Raji (cell line): ENCODE results near the gene TPST1.

Source experiments
- POLR2A ChIP-seq: IDR thresholded peaks from 2 replicates; pipeline ENCODE4 v1.6.1; 2011; ENCODE audit warnings: low read depth, low read length, control low read depth; ENCODE audit not compliant: insufficient read depth

TPST1 gene

GRCh38 chr7:66185680-66186187 is 19.4 kb upstream of the TPST1 start:
- TF ChIP-seq POLR2A = no peak

GRCh38 chr7:66186991-66187390 is 18.1 kb upstream of the TPST1 start:
- no peak for TF ChIP-seq POLR2A

GRCh38 chr7:66187905-66188304 is 17.2 kb upstream of the TPST1 start:
- TF ChIP-seq POLR2A = no peak

- TF ChIP-seq POLR2A = no peak
Measured at GRCh38 chr7:66188645-66189044, 16.5 kb upstream of the TPST1 start.

GRCh38 chr7:66189695-66190503 is 15.2 kb upstream of the TPST1 start:
- TF ChIP-seq POLR2A = no peak

- TF ChIP-seq POLR2A = no peak
Measured at GRCh38 chr7:66190504-66190857, 14.7 kb upstream of the TPST1 start.

GRCh38 chr7:66193146-66193725 is 11.9 kb upstream of the TPST1 start:
- no peak for TF ChIP-seq POLR2A

GRCh38 chr7:66198469-66198868 is 6.7 kb upstream of the TPST1 start:
- no peak for TF ChIP-seq POLR2A

GRCh38 chr7:66198956-66199355 is 6.2 kb upstream of the TPST1 start:
- no peak for TF ChIP-seq POLR2A

- TF ChIP-seq POLR2A = no peak
Measured at GRCh38 chr7:66202441-66202840, 2.7 kb upstream of the TPST1 start.

GRCh38 chr7:66205741-66206090 is 582 bp downstream of the TPST1 start:
- TF ChIP-seq POLR2A = no peak

- no peak for TF ChIP-seq POLR2A
Measured at GRCh38 chr7:66206119-66206933, 1.2 kb downstream of the TPST1 start.

- no peak for TF ChIP-seq POLR2A
Measured at GRCh38 chr7:66206934-66207240, 1.8 kb downstream of the TPST1 start.

GRCh38 chr7:66207540-66207939 is 2.4 kb downstream of the TPST1 start:
- no peak for TF ChIP-seq POLR2A

GRCh38 chr7:66211429-66211828 is 6.3 kb downstream of the TPST1 start:
- TF ChIP-seq POLR2A = no peak

- no peak for TF ChIP-seq POLR2A
Measured at GRCh38 chr7:66213637-66214036, 8.5 kb downstream of the TPST1 start.
